Neutrophil (primary cell): ENCODE measurements around the gene TIAM1.

Experiments
- H3K27ac ChIP-seq: fragments of 200-600 bp; sonication (generic); 2 replicates; pipeline ENCODE4 v1.5.1; 2016; ENCODE audit warnings: mild to moderate bottlenecking, moderate library complexity
- H3K27me3 ChIP-seq: fragments of 200-600 bp; sonication (generic); 2 replicates; pipeline ENCODE4 v1.6.0; 2016; ENCODE audit warnings: mild to moderate bottlenecking
- H3K36me3 ChIP-seq: fragments of 200-600 bp; sonication (generic); 2 replicates; pipeline ENCODE4 v1.5.1; 2017
- H3K4me1 ChIP-seq, 2 experiments: fragments of 200-600 bp in 1 of 2; sonication (generic) in 1 of 2; 1 replicate in 1 of 2; 2 replicates in 1 of 2; pipeline versions ENCODE4 v1.5.1 to v1.6.1; 2013 to 2016; ENCODE audit warnings: low read depth in 1 of 2, low read length in 1 of 2, mild to moderate bottlenecking in 1 of 2, moderate library complexity in 1 of 2; ENCODE audit not compliant: control insufficient read depth in 1 of 2, insufficient read depth in 1 of 2
- H3K4me3 ChIP-seq, 2 experiments: fragments of 200-600 bp in 1 of 2; sonication (generic) in 1 of 2; 1 replicate in 1 of 2; 2 replicates in 1 of 2; pipeline ENCODE4 v1.5.1; 2013 to 2016; ENCODE audit warnings: low read depth in 1 of 2, low read length in 1 of 2, mild to moderate bottlenecking in 1 of 2, moderate library complexity in 1 of 2
- H3K9me3 ChIP-seq: fragments of 200-600 bp; sonication (generic); 2 replicates; pipeline ENCODE4 v1.5.1; 2016
- CTCF ChIP-seq: fragments of 200-600 bp; sonication (generic); IDR thresholded peaks from 2 replicates; pipeline ENCODE4 v1.5.1; 2016; ENCODE audit warnings: antibody characterized with exemption

TIAM1 gene

GRCh38 chr21:31151156-31152045 lies 192.7 kb downstream of the TIAM1 start:
- no peak overlapping the region for H3K4me3 ChIP-seq
- no peak overlapping the region for H3K27ac ChIP-seq
- peaks cover 4% of the 10 kb centered on the region for H3K9me3 ChIP-seq
- no peaks in the 10 kb centered on the region for H3K4me1 ChIP-seq
- no peaks in the 10 kb centered on the region for H3K27me3 ChIP-seq
- no peaks in the 10 kb centered on the region for H3K36me3 ChIP-seq
- TF ChIP-seq CTCF = no peak

GRCh38 chr21:31145274-31145673 lies 198.8 kb downstream of the TIAM1 start:
- Histone ChIP-seq H3K9me3 (no peaks in the 10 kb centered on the region), H3K36me3 (no peaks in the 10 kb centered on the region), H3K4me3 (no peak overlapping the region), H3K27ac (no peak overlapping the region), H3K27me3 (no peaks in the 10 kb centered on the region), H3K4me1 (no peaks in the 10 kb centered on the region)
- TF ChIP-seq CTCF = no peak

- Histone ChIP-seq H3K4me3 (no peak overlapping the region), H3K27ac (no peak overlapping the region), H3K4me1 (no peaks in the 10 kb centered on the region), H3K36me3 (no peaks in the 10 kb centered on the region), H3K9me3 (no peaks in the 10 kb centered on the region), H3K27me3 (no peaks in the 10 kb centered on the region)
- TF ChIP-seq CTCF = no peak
These were observed 201.0 kb downstream of the TIAM1 start for GRCh38 chr21:31143036-31143435.

GRCh38 chr21:31142600-31142999 lies 201.5 kb downstream of the TIAM1 start:
- H3K9me3 ChIP-seq = no peaks in the 10 kb centered on the region
- H3K4me1 ChIP-seq = no peaks in the 10 kb centered on the region
- TF ChIP-seq CTCF = no peak
- no peaks in the 10 kb centered on the region for H3K36me3 ChIP-seq
- no peaks in the 10 kb centered on the region for H3K27me3 ChIP-seq
- H3K27ac ChIP-seq = no peak overlapping the region
- no peak overlapping the region for H3K4me3 ChIP-seq

- no peak overlapping the region for H3K4me3 ChIP-seq
- no peaks in the 10 kb centered on the region for H3K36me3 ChIP-seq
- no peaks in the 10 kb centered on the region for H3K4me1 ChIP-seq
- H3K9me3 ChIP-seq = no peaks in the 10 kb centered on the region
- H3K27ac ChIP-seq = no peak overlapping the region
- no peak for TF ChIP-seq CTCF
- H3K27me3 ChIP-seq = peaks cover 10% of the 10 kb centered on the region
These were observed 202.6 kb downstream of the TIAM1 start for GRCh38 chr21:31141389-31142000.
